Kidney epithelial cell (primary cell): Measurements from ENCODE around the gene THOC7. TPM values are rescaled to one million over a fixed set of nuclear protein-coding genes. Genes with fewer than 3 reads are reported as not detected.

Experiments
- DNase-seq: peaks from one replicate; pipeline ENCODE4 v3.0.0-alpha.2; 2010; ENCODE audit warnings: low read depth
- H3K27me3 ChIP-seq: 2 replicates; pipeline ENCODE4 v1.6.0; 2011; ENCODE audit warnings: low read length; ENCODE audit not compliant: control insufficient read depth, insufficient read depth
- H3K36me3 ChIP-seq: 2 replicates; pipeline ENCODE4 v1.5.1; 2011; ENCODE audit warnings: low read length; ENCODE audit not compliant: control insufficient read depth, insufficient read depth
- H3K4me3 ChIP-seq: 2 replicates; pipeline ENCODE4 v1.5.1; 2011; ENCODE audit warnings: low read depth, mild to moderate bottlenecking, control low read depth, low read length
- total RNA-seq: library from RNA; depleted of rRNA; stranded (reverse); fragments of >200 nt; gene quantifications from 2 replicates; pipeline ENCODE4 v1.2.3, GENCODE V29; 2015
- TF ChIP-seq, protein P1 (sequence below): IDR thresholded peaks from 2 replicates; pipeline ENCODE4 v1.5.1; 2011; ENCODE audit warnings: mild to moderate bottlenecking, moderate library complexity, low read length, control low read depth, inconsistent platforms; ENCODE audit not compliant: insufficient read depth, poor library complexity, severe bottlenecking

Gene THOC7
- total RNA-seq, 1 donor from 2014 or later, result 66.7 TPM

DNA sequence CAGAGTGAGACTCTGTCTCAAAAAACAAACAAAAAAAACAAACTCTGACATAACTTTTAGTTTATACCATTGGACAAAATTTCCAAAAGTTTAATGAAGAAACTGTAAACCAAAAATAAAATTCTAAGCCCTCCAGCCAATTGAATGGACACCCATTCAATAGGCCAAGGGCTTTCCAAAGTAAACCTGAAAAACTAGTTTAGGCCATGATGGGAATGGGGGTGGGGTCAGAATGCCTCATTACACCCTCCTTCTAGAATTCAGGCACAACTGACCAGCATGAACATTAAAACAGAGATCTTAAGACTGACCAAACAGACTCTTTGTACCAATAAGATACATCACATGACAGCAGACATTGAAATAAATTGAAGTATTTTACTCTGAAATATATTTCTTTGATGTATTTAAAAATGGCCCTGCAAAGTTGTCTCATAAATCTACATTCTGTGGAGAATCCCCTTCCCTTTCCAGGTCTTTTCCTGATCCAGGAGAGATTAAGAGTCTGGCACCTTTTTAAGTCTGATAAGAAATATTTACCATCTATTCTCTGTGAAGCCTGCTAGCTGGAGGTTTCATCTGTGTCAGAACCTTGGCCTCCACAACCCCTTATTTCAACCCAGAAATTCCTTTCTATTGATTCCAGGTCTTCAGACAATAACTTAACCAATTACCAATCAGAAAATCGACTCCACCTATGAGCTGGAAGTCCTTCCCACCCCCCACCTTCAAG is 15.7 kb downstream of the THOC7 start:
- Histone ChIP-seq H3K4me3 (no peak overlapping the region), H3K36me3 (no peaks in the 10 kb centered on the region), H3K27me3 (no peaks in the 10 kb centered on the region)
- TF ChIP-seq, protein P1, sequence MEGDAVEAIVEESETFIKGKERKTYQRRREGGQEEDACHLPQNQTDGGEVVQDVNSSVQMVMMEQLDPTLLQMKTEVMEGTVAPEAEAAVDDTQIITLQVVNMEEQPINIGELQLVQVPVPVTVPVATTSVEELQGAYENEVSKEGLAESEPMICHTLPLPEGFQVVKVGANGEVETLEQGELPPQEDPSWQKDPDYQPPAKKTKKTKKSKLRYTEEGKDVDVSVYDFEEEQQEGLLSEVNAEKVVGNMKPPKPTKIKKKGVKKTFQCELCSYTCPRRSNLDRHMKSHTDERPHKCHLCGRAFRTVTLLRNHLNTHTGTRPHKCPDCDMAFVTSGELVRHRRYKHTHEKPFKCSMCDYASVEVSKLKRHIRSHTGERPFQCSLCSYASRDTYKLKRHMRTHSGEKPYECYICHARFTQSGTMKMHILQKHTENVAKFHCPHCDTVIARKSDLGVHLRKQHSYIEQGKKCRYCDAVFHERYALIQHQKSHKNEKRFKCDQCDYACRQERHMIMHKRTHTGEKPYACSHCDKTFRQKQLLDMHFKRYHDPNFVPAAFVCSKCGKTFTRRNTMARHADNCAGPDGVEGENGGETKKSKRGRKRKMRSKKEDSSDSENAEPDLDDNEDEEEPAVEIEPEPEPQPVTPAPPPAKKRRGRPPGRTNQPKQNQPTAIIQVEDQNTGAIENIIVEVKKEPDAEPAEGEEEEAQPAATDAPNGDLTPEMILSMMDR, result no peak
- DNase-seq, result no peak

DNA sequence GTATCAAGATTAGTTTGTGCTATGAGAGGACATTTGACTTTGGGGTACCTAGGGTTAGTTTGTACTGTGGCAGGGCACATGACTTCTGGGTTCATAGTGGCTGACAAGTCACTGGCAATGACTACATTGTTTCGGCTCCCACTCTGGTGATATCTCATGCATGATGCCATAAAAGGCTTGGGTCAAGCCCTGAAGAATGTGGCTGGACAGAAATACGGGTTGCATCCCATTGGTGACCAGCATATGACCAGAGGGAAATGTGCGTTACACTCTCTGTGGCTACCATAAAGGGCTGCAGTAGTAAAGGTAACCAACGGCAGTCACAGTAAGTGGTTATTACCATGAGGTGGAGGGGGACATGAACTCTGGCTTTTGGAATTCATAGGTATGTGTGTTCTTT is 18.4 kb downstream of the THOC7 start:
- no peaks in the 10 kb centered on the region for H3K27me3 ChIP-seq
- H3K4me3 ChIP-seq, result no peak overlapping the region
- TF ChIP-seq, protein P1, result no peak
- DNase-seq, result no peak
- no peaks in the 10 kb centered on the region for H3K36me3 ChIP-seq

DNA sequence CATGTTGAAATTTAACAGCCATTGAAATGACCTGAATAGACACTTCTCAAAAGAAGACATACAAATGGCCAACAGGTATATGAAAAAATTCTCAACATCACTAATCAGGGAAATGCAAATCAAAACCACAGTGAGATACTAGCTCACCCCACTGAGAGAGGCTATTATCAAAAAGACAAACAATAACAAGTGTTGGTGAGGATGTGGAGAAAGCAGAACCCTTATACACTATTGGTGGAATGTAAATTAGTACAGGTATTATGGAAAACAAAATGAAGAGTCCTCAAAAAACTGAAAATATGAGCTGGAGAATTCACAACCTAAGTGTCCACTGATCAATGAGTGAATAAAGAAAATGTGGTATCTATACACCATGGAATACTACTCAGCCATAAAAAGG is 21.5 kb downstream of the THOC7 start:
- H3K4me3 ChIP-seq, result no peak overlapping the region
- TF ChIP-seq, protein P1, result no peak

DNA sequence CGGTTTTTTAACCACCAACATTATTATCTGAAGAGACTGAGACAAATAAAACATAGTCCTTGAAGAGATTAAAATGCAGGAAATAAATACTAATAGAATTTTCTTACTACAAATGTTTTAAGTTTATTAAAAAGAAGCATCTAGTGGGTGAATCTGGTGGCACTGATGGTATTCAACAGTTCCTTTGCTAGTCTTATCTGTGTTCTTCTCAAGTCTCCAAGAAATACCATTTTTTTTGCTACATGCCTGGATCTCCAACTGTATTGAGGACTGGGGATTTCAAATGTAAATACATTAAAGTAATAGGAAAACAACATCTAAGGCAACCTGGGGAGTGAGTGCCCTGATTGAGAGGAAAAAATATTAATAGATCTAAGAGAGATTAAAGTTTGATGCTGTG is 21.9 kb downstream of the THOC7 start:
- DNase-seq, result no peak
- TF ChIP-seq, protein P1, result no peak
- Histone ChIP-seq H3K4me3 (no peak overlapping the region), H3K27me3 (no peaks in the 10 kb centered on the region), H3K36me3 (no peaks in the 10 kb centered on the region)

More for the DNA sequence above, 21.5 kb downstream of the THOC7 start:
- DNase-seq, result no peak
- Histone ChIP-seq H3K27me3 (no peaks in the 10 kb centered on the region), H3K36me3 (no peaks in the 10 kb centered on the region)

DNA sequence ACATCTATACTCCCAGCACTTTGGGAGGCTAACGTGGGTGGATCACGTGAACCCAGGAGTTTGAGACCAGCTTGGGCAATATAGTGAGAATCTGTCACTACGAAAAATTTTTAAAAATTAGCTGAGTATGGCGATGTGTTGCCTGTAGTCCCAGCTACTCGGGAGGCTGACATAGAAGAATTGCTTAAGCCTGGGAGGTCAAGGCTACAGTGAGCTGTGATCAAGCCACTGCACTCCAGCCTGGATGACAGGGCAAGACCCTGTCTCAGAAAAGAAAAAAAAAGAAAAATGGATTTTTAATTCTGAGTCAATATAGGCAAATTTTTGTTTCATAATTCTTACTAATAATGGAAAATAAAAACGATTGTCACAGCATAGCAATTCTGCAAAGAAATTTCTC is 31.2 kb downstream of the THOC7 start:
- Histone ChIP-seq H3K4me3 (no peak overlapping the region), H3K36me3 (no peaks in the 10 kb centered on the region)
- TF ChIP-seq, protein P1, result no peak

DNA sequence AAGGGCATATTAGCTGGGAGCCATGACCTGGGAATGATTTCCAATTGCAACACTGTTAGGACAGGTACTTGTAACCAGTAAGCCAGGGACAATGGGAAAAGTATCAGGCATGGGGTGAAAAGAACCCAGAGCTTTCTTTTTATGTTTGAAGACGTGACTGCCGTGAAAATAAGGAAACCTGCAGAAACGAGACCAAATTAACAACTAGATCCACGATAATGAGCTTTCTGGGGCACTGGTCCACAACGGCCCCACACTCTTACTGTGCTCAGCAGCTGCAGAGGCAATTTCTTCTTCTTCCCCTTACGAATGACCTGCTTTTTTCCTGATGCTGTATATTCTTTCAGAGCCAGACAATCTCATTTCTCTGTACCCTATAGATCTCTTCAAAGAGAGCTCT is 33.1 kb downstream of the THOC7 start:
- DNase-seq, result no peak
- TF ChIP-seq, protein P1, result no peak

More for the DNA sequence above, 31.2 kb downstream of the THOC7 start:
- no peak for DNase-seq
- H3K27me3 ChIP-seq, result no peaks in the 10 kb centered on the region

More for the DNA sequence above, 33.1 kb downstream of the THOC7 start:
- Histone ChIP-seq H3K27me3 (no peaks in the 10 kb centered on the region), H3K4me3 (no peak overlapping the region), H3K36me3 (no peaks in the 10 kb centered on the region)
